Dermis microvascular lymphatic vessel endothelial cell (primary cell): ENCODE measurements around the gene ZNF664. TPM values are rescaled to one million over a fixed set of nuclear protein-coding genes. Genes with fewer than 3 reads are reported as not detected.

Experiments used
- total RNA-seq: library from RNA; depleted of rRNA; stranded (reverse); fragments of >200 nt; gene quantifications from 2 replicates; pipeline ENCODE4 v1.2.1, GENCODE V29; 2014

The ZNF664 gene
- total RNA-seq, 1 donor from 2014 or later: 43.6 TPM

Other genes with a start within 250 kb of the ZNF664 start
- gene DNAH10, start 210.9 kb upstream of the ZNF664 start, total RNA-seq: under 0.01 TPM in 2 replicates
- gene CCDC92, start 384 bp upstream of the ZNF664 start, total RNA-seq: 4.1 and 7.0 TPM in 2 replicates